SIG-M5 treated with dmso at 0.1 percent for 504 hours (cell line): ENCODE results near the gene PKP4.
A peak's percentile ranks its signal among the peaks of the same experiment; 100 is the strongest.

Source experiments
- DNase-seq: peaks from one replicate; lab custom pipeline; 2025; ENCODE audit not compliant: unreplicated experiment; lab: John Stamatoyannopoulos, UW

Gene PKP4

DNA sequence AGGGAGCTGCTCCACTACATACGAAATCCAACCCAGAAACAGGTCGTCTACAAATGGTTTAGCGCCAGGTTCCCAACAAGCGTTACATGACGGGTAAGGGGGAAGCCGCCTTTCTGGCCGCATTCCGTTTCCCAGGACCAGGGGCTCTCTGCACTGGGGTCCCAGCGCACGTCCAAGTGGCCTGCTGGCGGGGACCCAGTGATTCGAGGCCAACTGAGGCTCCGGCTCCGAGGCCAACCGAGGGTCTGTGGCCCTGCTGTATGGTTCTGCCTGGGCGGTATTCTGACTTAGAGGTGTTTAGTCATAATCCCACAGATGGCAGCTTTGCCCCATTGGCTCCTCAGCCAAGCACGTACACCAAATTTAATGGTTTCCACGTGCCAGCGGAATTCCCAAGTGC, 127.2 kb downstream of the PKP4 start:
- DNase-seq: no peak

GRCh38 chr2:158586491-158586890, 129.7 kb downstream of the PKP4 start:
- DNase-seq: peak; percentile 12

- no peak for DNase-seq
Observed at GRCh38 chr2:158589303-158589702, 132.6 kb downstream of the PKP4 start.

DNA sequence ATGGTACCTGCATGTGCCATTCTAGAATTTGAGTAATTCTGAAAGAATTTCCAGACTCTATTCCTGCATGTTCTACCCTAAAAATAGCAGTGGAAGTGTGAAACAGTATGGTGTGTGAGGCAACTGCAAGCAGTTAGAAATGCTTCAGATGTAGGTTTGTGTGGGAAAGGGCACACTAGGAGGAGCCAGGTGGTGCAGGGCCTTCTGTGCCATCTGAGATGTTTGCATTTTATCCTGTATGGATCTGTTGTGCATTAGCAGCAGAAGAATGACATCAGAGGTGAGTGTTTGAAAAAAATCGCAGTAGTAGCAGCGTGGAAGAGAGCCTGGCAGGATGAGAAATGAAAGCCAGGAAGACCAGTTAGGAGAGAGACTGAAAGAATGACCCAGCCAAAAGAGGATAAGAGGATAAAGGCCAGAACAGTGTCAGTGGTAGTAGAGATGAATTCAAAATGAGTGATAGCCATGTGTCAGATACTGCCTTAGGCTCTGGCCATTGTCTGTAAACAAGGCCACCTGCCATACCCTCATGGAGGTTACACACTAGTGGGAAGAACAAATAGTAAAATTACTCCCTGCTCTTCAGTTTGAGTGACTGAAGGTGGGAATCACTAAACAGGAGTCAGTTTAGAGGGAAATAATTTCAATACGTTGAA, 142.2 kb downstream of the PKP4 start:
- no peak for DNase-seq

GRCh38 chr2:158599609-158600008, 142.9 kb downstream of the PKP4 start:
- no peak for DNase-seq

DNA sequence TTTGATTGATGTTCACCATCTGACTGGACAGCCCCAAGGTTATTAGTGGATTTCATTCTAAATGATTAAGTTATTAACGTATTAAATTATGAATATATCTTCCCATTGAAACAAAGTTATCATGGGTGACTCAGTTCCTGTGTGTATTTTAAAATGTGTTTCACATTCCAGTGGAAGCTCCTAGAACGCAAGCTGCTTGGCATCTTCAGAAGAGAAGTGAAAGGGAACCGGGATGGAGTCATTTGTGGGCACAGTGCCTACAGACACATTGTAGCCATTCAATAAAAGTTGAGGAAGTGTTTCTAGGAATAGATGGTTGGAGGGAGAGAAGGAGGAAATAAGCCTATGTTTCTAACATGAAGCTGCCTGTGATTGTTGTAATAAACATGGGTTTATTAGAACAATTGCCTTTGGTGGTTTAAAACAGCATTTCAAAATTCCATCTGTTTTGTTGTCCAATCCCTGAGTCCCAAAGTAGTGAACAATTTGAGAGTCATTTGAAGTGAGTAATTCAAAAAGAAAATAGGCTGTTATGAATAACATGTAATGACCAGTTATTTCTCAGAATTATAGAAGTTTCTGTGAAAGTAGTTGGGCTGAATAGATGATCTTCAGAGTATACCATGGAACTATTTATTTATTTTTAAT, 143.5 kb downstream of the PKP4 start:
- DNase-seq: no peak

- no peak for DNase-seq
Observed at GRCh38 chr2:158602027-158602426, 145.3 kb downstream of the PKP4 start.

- DNase-seq: no peak
Observed at GRCh38 chr2:158603205-158603604, 146.5 kb downstream of the PKP4 start.

DNA sequence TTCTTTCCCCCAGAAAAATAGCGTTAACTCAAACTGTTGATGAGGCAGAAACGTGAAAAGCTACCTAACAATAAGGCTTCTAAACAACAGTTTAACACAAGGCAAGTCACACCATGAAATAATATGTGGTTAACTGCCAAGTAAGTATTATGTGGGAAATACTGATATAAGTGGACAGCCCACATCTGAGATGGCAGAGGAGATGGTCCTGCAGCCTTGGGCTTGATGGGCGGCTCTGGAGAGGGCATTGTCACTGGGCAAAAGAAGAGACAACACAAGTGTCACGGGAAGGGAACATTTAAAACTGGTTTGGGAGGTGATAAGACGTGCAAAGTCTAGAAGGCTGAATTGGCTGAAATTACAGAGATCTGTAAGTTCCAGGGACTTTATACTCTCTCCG, 147.2 kb downstream of the PKP4 start:
- no peak for DNase-seq

GRCh38 chr2:158610059-158610458, 153.3 kb downstream of the PKP4 start:
- DNase-seq: no peak

- DNase-seq: no peak
Observed at GRCh38 chr2:158616480-158617000, 159.8 kb downstream of the PKP4 start.

DNA sequence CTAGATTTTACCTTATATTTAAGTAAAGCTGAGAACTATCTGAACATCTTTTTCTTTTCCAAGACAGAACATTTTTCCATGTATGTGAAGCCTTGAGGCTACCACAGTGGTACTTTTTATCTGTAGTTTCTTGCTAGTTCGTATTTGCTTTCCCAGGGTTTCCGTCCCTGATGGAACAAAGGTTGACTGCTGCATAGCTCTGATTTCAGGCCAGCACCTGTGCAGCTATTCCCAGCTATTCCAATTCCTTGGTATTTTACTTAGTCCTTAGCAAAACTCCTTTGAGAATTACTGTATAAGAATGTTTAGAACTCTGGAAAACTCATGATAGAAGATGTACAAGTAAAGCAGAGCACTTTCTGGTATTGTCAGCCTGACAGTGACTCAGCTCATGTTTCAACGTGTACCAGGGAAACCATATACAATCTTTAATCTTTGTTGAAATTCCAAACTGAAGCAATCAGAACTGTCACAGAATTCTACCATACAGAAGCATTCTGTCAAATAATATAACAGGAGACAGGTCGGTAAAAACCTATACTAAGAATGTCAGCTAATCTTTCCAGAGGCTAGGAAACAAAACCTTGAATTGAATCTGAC, 162.2 kb downstream of the PKP4 start:
- no peak for DNase-seq

DNA sequence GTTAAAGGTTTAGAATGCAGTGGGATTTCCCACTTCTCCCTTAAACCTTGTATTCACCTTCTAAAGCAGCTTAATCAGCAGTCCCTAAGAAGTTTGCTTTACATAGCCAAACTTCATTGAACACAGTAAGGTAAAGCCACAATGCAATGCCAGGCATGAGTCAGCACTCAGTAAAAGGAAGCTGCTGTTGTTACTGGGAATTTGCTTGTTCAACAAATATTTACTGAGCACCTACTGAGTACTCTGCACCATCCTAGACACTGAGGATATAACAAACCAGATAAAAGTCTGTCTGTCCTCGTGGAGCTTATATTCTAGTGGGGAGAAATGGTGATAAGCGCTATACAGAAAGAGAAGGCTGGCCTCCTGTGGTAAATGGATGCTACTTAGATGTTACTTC, 162.7 kb downstream of the PKP4 start:
- peak; percentile 6 for DNase-seq

GRCh38 chr2:158620656-158621055, 163.9 kb downstream of the PKP4 start:
- DNase-seq: no peak

- no peak for DNase-seq
Observed at GRCh38 chr2:158624071-158624667, 167.4 kb downstream of the PKP4 start.

GRCh38 chr2:158624961-158625360, 168.2 kb downstream of the PKP4 start:
- DNase-seq: no peak

DNA sequence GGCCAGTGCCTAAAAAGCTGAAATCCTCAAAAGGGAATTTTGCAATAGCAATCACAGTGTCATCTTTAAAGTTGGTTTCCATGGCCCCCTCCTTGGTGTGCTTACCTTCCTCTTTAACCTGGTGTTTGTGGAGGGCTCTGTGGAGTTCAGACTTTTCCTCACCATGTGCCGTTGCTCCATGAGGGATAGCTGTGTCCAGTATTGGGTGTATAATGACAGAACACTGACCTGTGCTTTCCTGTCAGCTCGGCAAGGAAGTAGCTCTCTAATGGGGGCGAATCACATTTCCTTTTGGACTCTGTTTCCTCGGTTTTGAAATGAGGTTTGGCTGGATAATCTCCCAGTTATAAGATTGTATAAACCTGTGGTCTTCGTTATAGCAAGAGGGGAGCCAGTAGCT, 172.4 kb downstream of the PKP4 start:
- no peak for DNase-seq

GRCh38 chr2:158633261-158633660, 176.5 kb downstream of the PKP4 start:
- DNase-seq: no peak

GRCh38 chr2:158634627-158635026, 177.9 kb downstream of the PKP4 start:
- no peak for DNase-seq

- no peak for DNase-seq
Observed at GRCh38 chr2:158635961-158636601, 179.3 kb downstream of the PKP4 start.

GRCh38 chr2:158637357-158637756, 180.6 kb downstream of the PKP4 start:
- DNase-seq: no peak
